ENCODE results near the gene SCFD2.

The SCFD2 gene

GRCh38 chr4:53098681-53099121 lies 267.2 kb downstream of the SCFD2 start:
- TF ChIP-seq CTCF (conservative IDR thresholded peaks at IDR 0.05; ENCODE audit: low read length) = no peak
- DNase-seq (ENCODE audit: low read depth) = peak; percentile 77
- H3K4me3 ChIP-seq (ENCODE audit: low read length) = no peak overlapping the region

GRCh38 chr4:53094040-53094439 lies 271.8 kb downstream of the SCFD2 start:
- no peak for DNase-seq (ENCODE audit: low read depth)
- no peak overlapping the region for H3K4me3 ChIP-seq (ENCODE audit: low read length)
- no peak for TF ChIP-seq CTCF (conservative IDR thresholded peaks at IDR 0.05; ENCODE audit: low read length)

- no peak for TF ChIP-seq CTCF (conservative IDR thresholded peaks at IDR 0.05; ENCODE audit: low read length)
- DNase-seq (ENCODE audit: low read depth) = peak; percentile 94
These were observed 275.7 kb downstream of the SCFD2 start for GRCh38 chr4:53089936-53090729.

GRCh38 chr4:53088152-53088551 lies 277.7 kb downstream of the SCFD2 start:
- no peak for TF ChIP-seq CTCF (conservative IDR thresholded peaks at IDR 0.05; ENCODE audit: low read length)
- H3K4me3 ChIP-seq (ENCODE audit: low read length) = no peak overlapping the region
- DNase-seq (ENCODE audit: low read depth) = peak; percentile 3

More at GRCh38 chr4:53089936-53090729, 275.7 kb downstream of the SCFD2 start:
- H3K4me3 ChIP-seq (ENCODE audit: low read length) = no peak overlapping the region

GRCh38 chr4:53076374-53076958 lies 289.4 kb downstream of the SCFD2 start:
- no peak for TF ChIP-seq CTCF (conservative IDR thresholded peaks at IDR 0.05; ENCODE audit: low read length)
- no peak for DNase-seq (ENCODE audit: low read depth)
- H3K4me3 ChIP-seq (ENCODE audit: low read length) = no peak overlapping the region

- no peak overlapping the region for H3K4me3 ChIP-seq (ENCODE audit: low read length)
- DNase-seq (ENCODE audit: low read depth) = no peak
- no peak for TF ChIP-seq CTCF (conservative IDR thresholded peaks at IDR 0.05; ENCODE audit: low read length)
These were observed 290.6 kb downstream of the SCFD2 start for GRCh38 chr4:53075162-53075785.

Data from AG10803 (cell line).